CD14-positive monocyte (primary cell): ENCODE measurements around the gene HIGD1A. TPM values are rescaled to one million over a fixed set of nuclear protein-coding genes. Genes with fewer than 3 reads are reported as not detected.
A peak's percentile ranks its signal among the peaks of the same experiment; 100 is the strongest.

Experiments
- DNase-seq, 3 donors: peaks; one replicate each; pipeline ENCODE4 v3.0.0-alpha.2; 2011 to 2022
- H2AFZ ChIP-seq: 2 replicates; pipeline ENCODE4 v1.6.0; 2012; ENCODE audit warnings: mild to moderate bottlenecking, low read depth, low read length, inconsistent platforms; ENCODE audit not compliant: insufficient read depth, poor library complexity, severe bottlenecking
- H3K27ac ChIP-seq, 2 donors: 1 replicate in 1 of 2; 2 replicates in 1 of 2; pipeline ENCODE4 v1.5.1; 2012 to 2013; ENCODE audit warnings: low read length in 2 of 2, control low read depth in 1 of 2, inconsistent platforms in 1 of 2, low read depth in 1 of 2, mild to moderate bottlenecking in 1 of 2
- H3K27me3 ChIP-seq, 2 donors: one replicate each; pipeline versions ENCODE4 v1.6.0 to v1.6.1; 2011 to 2013; ENCODE audit warnings: low read length in 2 of 2; ENCODE audit not compliant: control insufficient read depth in 2 of 2, insufficient read depth in 2 of 2
- H3K36me3 ChIP-seq, 2 donors: replicated peaks in 1 of 2; 1 replicate in 1 of 2; 2 replicates in 1 of 2; pipeline versions ENCODE4 v1.5.1 to v1.6.1; 2012 to 2013; ENCODE audit warnings: low read length in 2 of 2, control low read depth in 1 of 2, inconsistent platforms in 1 of 2, mild to moderate bottlenecking in 1 of 2; ENCODE audit not compliant: insufficient read depth in 2 of 2, control insufficient read depth in 1 of 2
- H3K4me1 ChIP-seq, 2 donors: 1 replicate in 1 of 2; 2 replicates in 1 of 2; pipeline versions ENCODE4 v1.5.1 to v1.6.1; 2012 to 2013; ENCODE audit warnings: low read length in 2 of 2, control low read depth in 1 of 2, inconsistent platforms in 1 of 2, mild to moderate bottlenecking in 1 of 2, moderate library complexity in 1 of 2; ENCODE audit not compliant: insufficient read depth in 2 of 2, control insufficient read depth in 1 of 2
- H3K4me2 ChIP-seq: replicated peaks from 2 replicates; pipeline ENCODE3; 2012; ENCODE audit warnings: low read length, moderate library complexity, mild to moderate bottlenecking; ENCODE audit not compliant: poor library complexity, severe bottlenecking; ENCODE audit errors: extremely low read depth
- H3K4me3 ChIP-seq, 3 experiments: fragments of 200-600 bp in 1 of 3; sonication (generic) in 1 of 3; replicated peaks in 1 of 3; 1 replicate in 2 of 3; 2 replicates in 1 of 3; pipeline ENCODE4 v1.5.1; 2011 to 2013; ENCODE audit warnings: low read length in 3 of 3, mild to moderate bottlenecking in 3 of 3, control low read depth in 2 of 3, low read depth in 2 of 3, inconsistent platforms in 1 of 3, moderate library complexity in 1 of 3
- H3K79me2 ChIP-seq: 2 replicates; pipeline ENCODE4 v1.6.0; 2012; ENCODE audit warnings: mild to moderate bottlenecking, control low read depth, inconsistent platforms, low read length, moderate library complexity; ENCODE audit not compliant: insufficient read depth
- H3K9ac ChIP-seq: 2 replicates; pipeline ENCODE4 v1.6.0; 2017; ENCODE audit warnings: low read length, mild to moderate bottlenecking; ENCODE audit not compliant: insufficient read depth, poor library complexity, severe bottlenecking
- H3K9me3 ChIP-seq, 2 donors: replicated peaks in 1 of 2; 1 replicate in 1 of 2; 2 replicates in 1 of 2; pipeline versions ENCODE4 v1.5.1 to v1.6.1; 2012 to 2013; ENCODE audit warnings: low read length in 2 of 2, control low read depth in 1 of 2; ENCODE audit not compliant: control insufficient read depth in 1 of 2, insufficient read depth in 1 of 2
- H4K20me1 ChIP-seq: 2 replicates; pipeline ENCODE4 v1.6.0; 2012; ENCODE audit warnings: mild to moderate bottlenecking, low read length, control low read depth, moderate library complexity; ENCODE audit not compliant: insufficient read depth
- H3K27ac Mint-ChIP-seq, 7 donors: one replicate each; pipeline ENCODE4 v1.8.0; 2020; ENCODE audit warnings: mild to moderate bottlenecking in 7 of 7, mixed read lengths in 7 of 7, moderate library complexity in 6 of 7, inconsistent platforms in 2 of 7
- H3K27me3 Mint-ChIP-seq, 3 donors: one replicate each; pipeline ENCODE4 v1.8.0; 2021 to 2022; ENCODE audit warnings: low read depth in 3 of 3, mild to moderate bottlenecking in 3 of 3, mixed read lengths in 3 of 3, moderate library complexity in 3 of 3, inconsistent platforms in 1 of 3
- H3K36me3 Mint-ChIP-seq, 2 donors: one replicate each; pipeline ENCODE4 v1.8.0; 2020; ENCODE audit warnings: mixed read lengths in 2 of 2, inconsistent platforms in 1 of 2, mild to moderate bottlenecking in 1 of 2
- H3K4me1 Mint-ChIP-seq: one replicate; pipeline ENCODE4 v1.8.0; 2020; ENCODE audit warnings: mild to moderate bottlenecking, mixed read lengths
- H3K4me3 Mint-ChIP-seq, 2 donors: one replicate each; pipeline ENCODE4 v1.8.0; 2020; ENCODE audit warnings: mild to moderate bottlenecking in 2 of 2, mixed read lengths in 2 of 2, moderate library complexity in 1 of 2
- H3K9me3 Mint-ChIP-seq, 7 donors: one replicate each; pipeline ENCODE4 v1.8.0; 2020 to 2022; ENCODE audit warnings: mixed read lengths in 7 of 7, mild to moderate bottlenecking in 6 of 7, moderate library complexity in 6 of 7, inconsistent platforms in 2 of 7
- WGBS: methylation state at CpG from one replicate; pipeline ENCODE4 v1.1.5; 2013; ENCODE audit warnings: missing lambda C conversion rate; ENCODE audit not compliant: insufficient coverage; 5-methylcytosine and 5-hydroxymethylcytosine counted together
- intact Hi-C, 2 donors: fragments of 100-400 bp; cut with micrococcal nuclease; formaldehyde crosslinking; loops; one replicate each; pipeline versions ENCODE4 v1.15.0 to v1.15.1; 2023
- polyA plus RNA-seq, 3 donors: library from polyadenylated mRNA; depleted of rRNA in 1 of 3; unstranded in 2 of 3; stranded (reverse) in 1 of 3; fragments of 300-500 nt in 2 of 3; fragments of >200 nt in 1 of 3; fragmentation: Illumina TruSeq in 2 of 3; gene quantifications; 1 replicate in 2 of 3; 2 replicates in 1 of 3; pipeline ENCODE4 v1.2.3, GENCODE V29; 2012 to 2021
- TF ChIP-seq, protein P1 (sequence below): fragments of 200-600 bp; IDR thresholded peaks from one replicate; pipeline ENCODE4 v1.8.0; 2022; ENCODE audit warnings: antibody characterized with exemption, mild to moderate bottlenecking

Gene HIGD1A
- polyA plus RNA-seq, 3 donors, result 34.8 to 115 (median 104) TPM

DNA sequence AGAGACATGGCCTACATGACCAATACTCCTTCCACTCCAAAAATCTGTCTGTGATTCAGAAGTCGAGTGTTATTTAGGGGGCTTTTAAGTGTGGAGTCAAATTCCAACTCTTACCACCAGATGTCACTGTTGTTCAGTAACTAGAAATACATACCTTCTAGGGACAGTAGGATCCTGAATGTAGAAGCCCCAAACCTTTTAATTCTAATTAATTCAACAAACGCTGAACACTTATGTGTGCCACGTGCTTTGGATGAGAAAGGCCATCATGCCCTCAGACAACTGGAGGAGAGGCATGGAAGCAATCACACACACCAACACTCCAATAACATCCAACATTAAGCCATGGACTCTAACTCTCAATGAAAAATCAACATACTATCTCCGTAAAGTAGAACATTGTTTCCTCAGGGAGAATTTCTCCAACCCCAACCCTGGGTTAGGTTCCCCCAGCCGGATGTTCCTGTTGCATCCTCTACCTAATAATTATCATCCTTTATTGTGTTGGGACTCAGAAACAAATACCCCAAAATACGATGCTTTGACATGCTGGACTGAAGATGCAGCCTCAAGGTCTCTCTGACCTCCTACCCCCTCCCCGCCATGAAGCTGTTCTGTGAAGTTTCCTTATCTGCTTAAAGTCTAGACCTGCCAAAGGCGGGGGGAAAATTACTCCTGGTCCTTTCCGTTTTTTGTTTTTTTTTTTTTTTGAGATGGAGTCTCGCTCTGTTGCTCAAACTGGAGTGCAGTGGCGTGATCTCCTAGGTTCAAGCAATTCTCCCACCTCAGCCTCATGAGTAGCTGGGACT, 23.2 kb downstream of the HIGD1A start:
- Histone ChIP-seq H3K27ac (no peak overlapping the region), H3K79me2 (no peaks in the 10 kb centered on the region), H3K4me2 (no peak overlapping the region), H4K20me1 (no peaks in the 10 kb centered on the region), H3K27me3 (no peaks in the 10 kb centered on the region), H2AFZ (no peak overlapping the region), H3K9me3 (no peaks in the 10 kb centered on the region), H3K4me1 (no peaks in the 10 kb centered on the region), H3K36me3 (peaks cover 9 to 36% of the 10 kb centered on the region in 2 donors), H3K4me3 (no peak overlapping the region), H3K9ac (no peak overlapping the region)
- intact Hi-C loops, result loop anchor here (2.0 to 10.0 kb wide), 3 partner anchors 54 to 104 kb away; no protein-coding TSS in a partner anchor
- peaks cover 0 to 2% (median 1%) of the 10 kb centered on the region in 3 donors for H3K27me3 Mint-ChIP-seq
- H3K27ac Mint-ChIP-seq, result peak overlapping the region in 3 of 7 donors; percentile 35 to 56 (median 51)
- peak; percentile 69 to 79 (median 77) for DNase-seq
- 25% methylated on average over 4 of the region's 11 CpGs for WGBS
- TF ChIP-seq, protein P1, sequence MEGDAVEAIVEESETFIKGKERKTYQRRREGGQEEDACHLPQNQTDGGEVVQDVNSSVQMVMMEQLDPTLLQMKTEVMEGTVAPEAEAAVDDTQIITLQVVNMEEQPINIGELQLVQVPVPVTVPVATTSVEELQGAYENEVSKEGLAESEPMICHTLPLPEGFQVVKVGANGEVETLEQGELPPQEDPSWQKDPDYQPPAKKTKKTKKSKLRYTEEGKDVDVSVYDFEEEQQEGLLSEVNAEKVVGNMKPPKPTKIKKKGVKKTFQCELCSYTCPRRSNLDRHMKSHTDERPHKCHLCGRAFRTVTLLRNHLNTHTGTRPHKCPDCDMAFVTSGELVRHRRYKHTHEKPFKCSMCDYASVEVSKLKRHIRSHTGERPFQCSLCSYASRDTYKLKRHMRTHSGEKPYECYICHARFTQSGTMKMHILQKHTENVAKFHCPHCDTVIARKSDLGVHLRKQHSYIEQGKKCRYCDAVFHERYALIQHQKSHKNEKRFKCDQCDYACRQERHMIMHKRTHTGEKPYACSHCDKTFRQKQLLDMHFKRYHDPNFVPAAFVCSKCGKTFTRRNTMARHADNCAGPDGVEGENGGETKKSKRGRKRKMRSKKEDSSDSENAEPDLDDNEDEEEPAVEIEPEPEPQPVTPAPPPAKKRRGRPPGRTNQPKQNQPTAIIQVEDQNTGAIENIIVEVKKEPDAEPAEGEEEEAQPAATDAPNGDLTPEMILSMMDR, result peak; percentile 84
- H3K36me3 Mint-ChIP-seq, result peaks cover 26 to 48% of the 10 kb centered on the region in 2 donors
- no peak overlapping the region for H3K4me3 Mint-ChIP-seq
- peaks cover 5% of the 10 kb centered on the region for H3K4me1 Mint-ChIP-seq
- peaks cover 0 to 2% (median 0%) of the 10 kb centered on the region in 7 donors for H3K9me3 Mint-ChIP-seq

DNA sequence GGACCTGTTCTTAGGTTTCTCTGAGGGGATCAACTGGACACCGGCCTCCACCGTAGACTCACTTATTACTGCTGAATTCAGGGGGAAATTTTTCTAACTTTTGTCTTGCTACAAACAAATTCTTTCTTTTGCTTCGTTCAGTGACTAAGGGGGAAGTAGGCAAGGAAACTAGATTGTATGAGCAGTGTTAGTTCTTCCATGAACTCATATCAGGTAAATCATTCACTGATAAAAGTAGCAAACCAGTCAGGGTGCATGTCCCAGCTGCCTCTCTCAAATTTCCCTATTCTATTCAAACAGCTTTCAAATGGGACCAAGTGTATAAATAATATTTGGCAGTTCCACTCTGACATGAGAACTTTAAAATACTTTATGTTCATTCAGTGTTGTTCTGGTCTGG, 23.9 kb downstream of the HIGD1A start:
- no CpG with 5 or more reads among the region's 3 CpGs for WGBS
- Mint-ChIP-seq H3K36me3 (peaks cover 21 to 41% of the 10 kb centered on the region in 2 donors), H3K4me3 (no peak overlapping the region), H3K4me1 (peaks cover 5% of the 10 kb centered on the region), H3K27ac (peak overlapping the region in 3 of 7 donors; percentile 35 to 56 (median 51)), H3K9me3 (peaks cover 0 to 2% (median 0%) of the 10 kb centered on the region in 7 donors), H3K27me3 (peaks cover 0 to 2% (median 1%) of the 10 kb centered on the region in 3 donors)
- no peak for DNase-seq
- Histone ChIP-seq H3K9me3 (no peaks in the 10 kb centered on the region), H3K27ac (no peak overlapping the region), H3K36me3 (peaks cover 3 to 29% of the 10 kb centered on the region in 2 donors), H4K20me1 (no peaks in the 10 kb centered on the region), H3K4me3 (no peak overlapping the region), H2AFZ (no peak overlapping the region), H3K27me3 (no peaks in the 10 kb centered on the region), H3K9ac (no peak overlapping the region), H3K79me2 (no peaks in the 10 kb centered on the region), H3K4me1 (no peaks in the 10 kb centered on the region), H3K4me2 (no peak overlapping the region)
- intact Hi-C loops, result loop anchor here (2.0 to 10.0 kb wide), 3 partner anchors 54 to 104 kb away; no protein-coding TSS in a partner anchor
- TF ChIP-seq, protein P1, result no peak
